Fibroblast of mammary gland (primary cell): ENCODE measurements around the gene DDX39B.

ENCODE experiments used
- DNase-seq: peaks from one replicate; pipeline ENCODE4 v3.0.0-alpha.2; 2010; ENCODE audit warnings: low read depth
- H3K4me3 ChIP-seq: 2 replicates; pipeline ENCODE4 v1.5.1; 2011; ENCODE audit warnings: low read depth, mild to moderate bottlenecking, low read length, moderate library complexity; ENCODE audit not compliant: control insufficient read depth
- CTCF ChIP-seq: conservative IDR thresholded peaks from 2 replicates; pipeline ENCODE4 v1.5.1; 2011; ENCODE audit warnings: low read depth, low read length, inconsistent platforms; ENCODE audit not compliant: control insufficient read depth, insufficient read depth

The DDX39B gene

GRCh38 chr6:31574106-31575061 is 32.6 kb upstream of the DDX39B start:
- TF ChIP-seq CTCF = no peak
- H3K4me3 ChIP-seq = no peak overlapping the region
- DNase-seq = no peak

- H3K4me3 ChIP-seq = no peak overlapping the region
- TF ChIP-seq CTCF = no peak
- DNase-seq = no peak
Measured at GRCh38 chr6:31573239-31574105, 31.7 kb upstream of the DDX39B start.

GRCh38 chr6:31572041-31572911 is 30.5 kb upstream of the DDX39B start, which contains the start of gene LTA:
Gene LTA, plus strand, starts transcription at chr6:31572289. Its CDS starts 454 bp downstream, at chr6:31572743.
- no peak within 1 kb of the TSS for H3K4me3 ChIP-seq
- TF ChIP-seq CTCF = no peak
- no peak for DNase-seq

- DNase-seq = no peak
- no peak overlapping the region for H3K4me3 ChIP-seq
- no peak for TF ChIP-seq CTCF
Measured at GRCh38 chr6:31569861-31570536, 28.2 kb upstream of the DDX39B start.

GRCh38 chr6:31568537-31568961 is 26.7 kb upstream of the DDX39B start:
- no peak overlapping the region for H3K4me3 ChIP-seq
- no peak for TF ChIP-seq CTCF
- DNase-seq = no peak
